GM23338 (cell line): Measurements from ENCODE around the gene PACSIN1.

Experiments
- CTCF ChIP-seq, 2 experiments: fragments of 200-600 bp in 1 of 2; sonication (generic) in 1 of 2; conservative IDR thresholded peaks; 2 replicates each; pipeline versions ENCODE4 v1.5.1 to v1.6.1; 2016 to 2017; ENCODE audit warnings: antibody characterized with exemption in 2 of 2, low read depth in 2 of 2, mild to moderate bottlenecking in 2 of 2, moderate library complexity in 1 of 2
- EZH2 ChIP-seq: fragments of 200-600 bp; sonication (generic); IDR thresholded peaks from one replicate; pipeline ENCODE4 v1.8.0; 2017; ENCODE audit warnings: antibody characterized with exemption, mild to moderate bottlenecking, low read depth; ENCODE audit not compliant: unreplicated experiment
- EZH2phosphoT487 ChIP-seq: fragments of 200-600 bp; sonication (generic); IDR thresholded peaks from one replicate; pipeline ENCODE4 v1.8.1; 2018; ENCODE audit warnings: antibody characterized with exemption; ENCODE audit not compliant: unreplicated experiment
- JUNB ChIP-seq: IDR thresholded peaks from one replicate; pipeline ENCODE4 v1.6.1; 2016; ENCODE audit warnings: antibody characterized with exemption; ENCODE audit not compliant: unreplicated experiment
- POLR2AphosphoS5 ChIP-seq: IDR thresholded peaks from 2 replicates; pipeline ENCODE4 v1.6.1; 2016; ENCODE audit warnings: antibody characterized with exemption, low read depth
- REST ChIP-seq: IDR thresholded peaks from one replicate; pipeline ENCODE4 v1.6.1; 2018; ENCODE audit warnings: antibody characterized with exemption; ENCODE audit not compliant: unreplicated experiment

- TF ChIP-seq CTCF (conservative IDR thresholded peaks at IDR 0.05; ENCODE audit: low read depth in 2 of 2) (no peak), EZH2 (no peak), JUNB (no peak), POLR2AphosphoS5 (no peak), REST (no peak), EZH2phosphoT487 (no peak)
These were observed 7.8 kb upstream of the PACSIN1 start for GRCh38 chr6:34457742-34458735.
